SIG-M5 treated with dmso at 0.1 percent for 504 hours (cell line): ENCODE measurements around the gene C1orf146.
"Not testable (repeated sequence)": the region's sequence is repeated elsewhere in the genome, so short reads cannot be mapped to it uniquely, and the experiment has no call there.

Experiments
- DNase-seq: peaks from one replicate; lab custom pipeline; 2025; ENCODE audit not compliant: unreplicated experiment; lab: John Stamatoyannopoulos, UW

C1orf146 gene

GRCh38 chr1:92273039-92273438 lies 55.3 kb downstream of the C1orf146 start:
- no peak for DNase-seq

DNA sequence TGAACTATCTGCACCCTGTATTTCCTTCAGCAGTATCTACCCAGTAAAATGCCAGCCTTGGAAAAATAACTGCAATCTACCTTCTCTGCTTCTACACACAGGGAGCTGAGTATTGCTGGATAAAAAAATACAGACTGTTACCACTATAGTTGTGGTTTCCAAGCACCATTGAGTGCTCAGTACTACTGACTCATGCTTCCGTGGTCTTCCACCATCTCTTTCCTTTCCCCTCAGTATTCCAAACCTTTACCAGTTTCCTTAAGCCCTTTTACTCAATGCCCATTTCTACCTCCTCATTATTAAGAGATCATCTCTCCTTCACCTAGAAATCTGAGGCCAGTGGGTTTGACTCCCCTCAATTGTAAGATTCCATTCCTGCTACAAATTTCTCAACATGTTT lies 57.2 kb downstream of the C1orf146 start:
- DNase-seq = no peak

DNA sequence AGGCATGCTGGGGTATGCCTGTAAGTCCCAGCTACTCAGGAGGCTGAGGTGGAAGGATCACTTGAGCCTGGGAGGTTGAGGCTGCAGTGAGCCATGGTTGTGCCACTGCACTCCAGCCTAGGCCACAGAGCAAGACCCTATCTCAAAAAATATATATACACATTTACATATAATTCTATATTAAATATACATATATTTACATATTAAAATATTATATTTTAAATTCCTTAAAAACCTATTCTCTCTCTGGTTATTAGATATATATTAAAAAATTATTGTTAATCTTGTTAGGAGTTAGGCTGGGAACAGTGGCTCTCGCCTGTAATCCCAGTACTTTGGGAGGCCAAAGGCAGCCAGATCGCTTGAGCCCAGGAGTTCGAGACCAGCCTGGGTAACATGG lies 58.4 kb downstream of the C1orf146 start:
- no peak for DNase-seq

- DNase-seq = no peak
Observed at GRCh38 chr1:92277105-92277723, 59.5 kb downstream of the C1orf146 start.

DNA sequence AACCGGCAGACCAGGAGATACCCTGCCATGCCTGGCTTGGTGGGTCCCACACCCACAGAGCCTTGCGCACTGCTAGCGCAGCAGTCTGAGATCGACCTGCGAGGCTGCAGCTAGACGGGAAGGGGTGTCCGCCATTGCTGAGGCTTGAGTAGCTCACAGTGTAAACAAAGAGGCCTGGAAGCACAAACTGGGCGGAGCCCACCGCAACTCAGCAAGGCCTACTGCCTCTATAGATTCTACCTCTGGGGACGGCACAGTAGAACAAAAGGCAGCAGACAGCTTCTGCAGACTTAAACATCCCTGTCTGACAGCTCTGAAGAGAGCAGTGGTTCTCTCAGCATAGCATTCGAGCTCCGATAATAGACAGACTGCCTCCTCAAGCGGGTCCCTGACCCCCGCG lies 62.1 kb downstream of the C1orf146 start:
- DNase-seq = not testable (repeated sequence)

DNA sequence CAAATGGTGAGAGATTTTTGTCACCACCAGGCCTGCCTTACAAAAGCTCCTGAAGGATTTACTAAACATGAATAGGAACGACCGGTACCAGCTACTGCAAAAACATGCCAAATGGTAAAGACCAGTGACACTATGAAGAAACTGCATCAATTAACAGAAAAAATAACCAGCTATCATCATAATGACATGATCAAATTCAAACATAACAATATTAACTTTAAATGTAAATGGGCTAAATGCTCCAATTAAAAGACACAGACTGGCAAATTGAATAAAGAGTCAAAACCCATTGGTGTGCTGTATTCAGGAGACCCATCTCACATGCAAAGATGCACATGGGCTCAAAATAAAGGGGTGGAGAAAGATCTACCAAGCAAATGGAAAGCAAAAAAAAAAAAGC lies 63.7 kb downstream of the C1orf146 start:
- not testable (repeated sequence) for DNase-seq

GRCh38 chr1:92291372-92291999 lies 73.8 kb downstream of the C1orf146 start:
- DNase-seq = peak; percentile 38
